Measurements from ENCODE around the gene NINJ2. TPM values are rescaled to one million over a fixed set of nuclear protein-coding genes. Genes with fewer than 3 reads are reported as not detected.
"Not testable (repeated sequence)": the region's sequence is repeated elsewhere in the genome, so short reads cannot be mapped to it uniquely, and the experiment has no call there.

Gene NINJ2
- total RNA-seq, 4 donors from 2014 or later: 2.2 to 14.9 (median 4.5) TPM

DNA sequence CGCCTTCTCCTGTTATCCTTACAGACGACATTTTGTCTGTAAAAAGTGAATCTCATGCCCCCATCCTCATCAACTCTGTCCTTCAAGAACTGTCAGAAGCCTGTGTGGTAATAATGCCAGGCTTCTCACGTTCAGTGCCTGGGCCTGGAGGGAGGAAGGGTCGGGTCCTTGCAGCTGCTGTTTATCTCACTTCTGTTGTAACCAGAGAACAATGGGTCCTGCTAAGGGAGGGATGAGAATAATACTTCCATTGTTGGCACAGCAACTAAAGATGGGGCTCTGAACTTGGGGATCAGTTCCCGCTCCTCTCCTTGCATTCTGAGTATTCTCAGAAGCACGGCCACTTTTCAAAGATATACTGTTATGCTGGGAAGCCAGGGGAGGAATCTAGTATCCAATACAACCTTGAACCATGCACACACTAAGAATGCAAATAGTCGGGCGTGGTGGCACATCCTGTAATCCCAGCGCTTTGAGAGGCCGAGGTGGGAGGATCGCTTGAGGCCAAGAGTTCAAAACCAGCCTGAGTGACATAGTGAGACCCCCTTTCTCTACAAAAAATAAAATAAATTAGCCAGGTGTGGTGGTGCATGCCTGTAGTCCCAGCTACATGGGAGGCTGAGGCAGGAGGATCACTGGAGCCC lies 38.8 kb upstream of the NINJ2 start:
- intact Hi-C loops (cut with DNase I): no loop called here
- Histone ChIP-seq H3K27ac (no peak overlapping the region), H3K27me3 (no peaks in the 10 kb centered on the region), H3K36me3 (no peaks in the 10 kb centered on the region), H3K4me1 (no peaks in the 10 kb centered on the region), H3K9me3 (peaks cover 0 to 25% (median 15%) of the 10 kb centered on the region in 3 donors), H3K4me3 (no peak overlapping the region)
- 74 to 79% methylated on average over 11 of the region's 11 CpGs for WGBS, 2 donors
- no peak for TF ChIP-seq POLR2A (IDR thresholded peaks at IDR 0.05)
- no peak for TF ChIP-seq CTCF (IDR thresholded peaks at IDR 0.05)
- no peak for DNase-seq

GRCh38 chr12:700016-700415 lies 36.8 kb upstream of the NINJ2 start:
- no peaks in the 10 kb centered on the region for H3K27me3 ChIP-seq
- intact Hi-C loops (cut with DNase I): no loop called here
- no peaks in the 10 kb centered on the region for H3K4me1 ChIP-seq
- 75 to 91% methylated on average over 2 to 4 of the region's 4 CpGs for WGBS, 2 donors
- no peaks in the 10 kb centered on the region for H3K36me3 ChIP-seq
- no peak overlapping the region for H3K4me3 ChIP-seq
- DNase-seq: no peak
- TF ChIP-seq POLR2A (IDR thresholded peaks at IDR 0.05) (no peak), CTCF (IDR thresholded peaks at IDR 0.05) (no peak)
- peaks cover 0 to 28% (median 15%) of the 10 kb centered on the region in 3 donors for H3K9me3 ChIP-seq
- no peak overlapping the region for H3K27ac ChIP-seq

GRCh38 chr12:698222-698621 lies 35.0 kb upstream of the NINJ2 start:
- intact Hi-C loops (cut with DNase I); H3K4me3 ChIP-seq; H3K4me1 ChIP-seq; H3K27me3 ChIP-seq; H3K36me3 ChIP-seq; DNase-seq; H3K27ac ChIP-seq: not testable (repeated sequence)
- peaks cover 0 to 28% (median 15%) of the 10 kb centered on the region in 3 donors for H3K9me3 ChIP-seq
- WGBS, 2 donors: 94 to 98% methylated on average over 4 of the region's 4 CpGs

- H3K4me3 ChIP-seq: no peak overlapping the region
- H3K4me1 ChIP-seq: peaks cover 0 to 10% (median 0%) of the 10 kb centered on the region in 3 donors
- intact Hi-C loops (cut with DNase I): no loop called here
- WGBS, 2 donors: 61 to 63% methylated on average over 2 of the region's 2 CpGs
- no peaks in the 10 kb centered on the region for H3K27me3 ChIP-seq
- H3K36me3 ChIP-seq: no peaks in the 10 kb centered on the region
- DNase-seq: no peak
- H3K9me3 ChIP-seq: peaks cover 0 to 28% (median 15%) of the 10 kb centered on the region in 3 donors
- no peak for TF ChIP-seq POLR2A (IDR thresholded peaks at IDR 0.05)
- TF ChIP-seq CTCF (IDR thresholded peaks at IDR 0.05): no peak
- no peak overlapping the region for H3K27ac ChIP-seq
Observed at GRCh38 chr12:697481-697880, 34.2 kb upstream of the NINJ2 start.

GRCh38 chr12:694734-695503 lies 31.7 kb upstream of the NINJ2 start:
- no peaks in the 10 kb centered on the region for H3K27me3 ChIP-seq
- intact Hi-C loops (cut with DNase I): no loop called here
- H3K4me3 ChIP-seq: no peak overlapping the region
- H3K9me3 ChIP-seq: peaks cover 0 to 28% (median 15%) of the 10 kb centered on the region in 3 donors
- no peak overlapping the region for H3K27ac ChIP-seq
- no peak for DNase-seq
- no peaks in the 10 kb centered on the region for H3K36me3 ChIP-seq
- TF ChIP-seq CTCF (IDR thresholded peaks at IDR 0.05) (no peak), POLR2A (IDR thresholded peaks at IDR 0.05) (no peak)
- WGBS, 2 donors: 85 to 89% methylated on average over 19 to 27 of the region's 27 CpGs
- peaks cover 0 to 10% (median 0%) of the 10 kb centered on the region in 3 donors for H3K4me1 ChIP-seq

Data from esophagus squamous epithelium (tissue), 5 donors.